ENCODE measurements around the gene ADAM8.
"Not testable (repeated sequence)": the region's sequence is repeated elsewhere in the genome, so short reads cannot be mapped to it uniquely, and the experiment has no call there.

ADAM8 gene

GRCh38 chr10:133231946-133232574 is 44.6 kb downstream of the ADAM8 start:
- Mint-ChIP-seq H3K27ac (no peak overlapping the region), H3K27me3 (peaks cover 68% of the 10 kb centered on the region), H3K36me3 (ENCODE audit: low read depth) (no peaks in the 10 kb centered on the region), H3K4me3 (no peak overlapping the region), H3K9me3 (no peaks in the 10 kb centered on the region), H3K4me1 (ENCODE audit: low read depth) (peaks cover 11% of the 10 kb centered on the region)
- no peak for DNase-seq

GRCh38 chr10:133231244-133231945 is 45.3 kb downstream of the ADAM8 start:
- H3K36me3 Mint-ChIP-seq (ENCODE audit: low read depth), result no peaks in the 10 kb centered on the region
- H3K9me3 Mint-ChIP-seq, result no peaks in the 10 kb centered on the region
- H3K27me3 Mint-ChIP-seq, result peaks cover 75% of the 10 kb centered on the region
- no peak for DNase-seq
- no peak overlapping the region for H3K27ac Mint-ChIP-seq
- H3K4me1 Mint-ChIP-seq (ENCODE audit: low read depth), result peaks cover 17% of the 10 kb centered on the region
- H3K4me3 Mint-ChIP-seq, result peak overlapping the region; percentile 38

GRCh38 chr10:133230387-133231195 is 46.1 kb downstream of the ADAM8 start:
- Mint-ChIP-seq H3K36me3 (ENCODE audit: low read depth) (no peaks in the 10 kb centered on the region), H3K27ac (no peak overlapping the region), H3K9me3 (no peaks in the 10 kb centered on the region), H3K27me3 (peaks cover 78% of the 10 kb centered on the region), H3K4me1 (ENCODE audit: low read depth) (peaks cover 23% of the 10 kb centered on the region), H3K4me3 (no peak overlapping the region)
- DNase-seq, result peak; percentile 50

- Mint-ChIP-seq H3K4me3 (no peak within 1 kb of the TSS), H3K27me3 (peaks cover 78% of the 10 kb centered on the region), H3K27ac (no peak within 1 kb of the TSS), H3K9me3 (no peaks in the 10 kb centered on the region), H3K4me1 (ENCODE audit: low read depth) (peaks cover 26% of the 10 kb centered on the region), H3K36me3 (ENCODE audit: low read depth) (no peaks in the 10 kb centered on the region)
- no peak for DNase-seq
Measured at GRCh38 chr10:133230044-133230361, 46.7 kb downstream of the ADAM8 start, which contains the start of gene UTF1. Gene UTF1, plus strand, starts transcription at chr10:133230217. Its CDS starts 72 bp downstream, at chr10:133230289.

GRCh38 chr10:133229265-133230043 is 47.2 kb downstream of the ADAM8 start:
- peaks cover 75% of the 10 kb centered on the region for H3K27me3 Mint-ChIP-seq
- H3K4me3 Mint-ChIP-seq, result no peak overlapping the region
- H3K36me3 Mint-ChIP-seq (ENCODE audit: low read depth), result no peaks in the 10 kb centered on the region
- H3K27ac Mint-ChIP-seq, result no peak overlapping the region
- DNase-seq, result no peak
- peaks cover 23% of the 10 kb centered on the region for H3K4me1 Mint-ChIP-seq (ENCODE audit: low read depth)
- no peaks in the 10 kb centered on the region for H3K9me3 Mint-ChIP-seq

GRCh38 chr10:133227256-133227655 is 49.4 kb downstream of the ADAM8 start:
- Mint-ChIP-seq H3K36me3 (ENCODE audit: low read depth) (no peaks in the 10 kb centered on the region), H3K4me3 (no peak overlapping the region), H3K27me3 (peaks cover 53% of the 10 kb centered on the region), H3K27ac (no peak overlapping the region), H3K4me1 (ENCODE audit: low read depth) (peaks cover 23% of the 10 kb centered on the region), H3K9me3 (no peaks in the 10 kb centered on the region)
- DNase-seq, result no peak

- DNase-seq, result no peak
- Mint-ChIP-seq H3K27me3 (peaks cover 46% of the 10 kb centered on the region), H3K4me3 (no peak overlapping the region), H3K4me1 (ENCODE audit: low read depth) (peaks cover 21% of the 10 kb centered on the region), H3K27ac (no peak overlapping the region), H3K36me3 (ENCODE audit: low read depth) (no peaks in the 10 kb centered on the region), H3K9me3 (no peaks in the 10 kb centered on the region)
Measured at GRCh38 chr10:133226251-133226808, 50.3 kb downstream of the ADAM8 start.

GRCh38 chr10:133225707-133226191 is 50.9 kb downstream of the ADAM8 start:
- Mint-ChIP-seq H3K27ac (no peak overlapping the region), H3K4me3 (no peak overlapping the region)
- DNase-seq, result no peak

GRCh38 chr10:133224756-133225372 is 51.8 kb downstream of the ADAM8 start:
- no peak for DNase-seq
- peaks cover 47% of the 10 kb centered on the region for H3K27me3 Mint-ChIP-seq
- H3K27ac Mint-ChIP-seq, result no peak overlapping the region
- peaks cover 21% of the 10 kb centered on the region for H3K4me1 Mint-ChIP-seq (ENCODE audit: low read depth)
- no peak overlapping the region for H3K4me3 Mint-ChIP-seq
- H3K9me3 Mint-ChIP-seq, result no peaks in the 10 kb centered on the region
- H3K36me3 Mint-ChIP-seq (ENCODE audit: low read depth), result no peaks in the 10 kb centered on the region

More at GRCh38 chr10:133225707-133226191, 50.9 kb downstream of the ADAM8 start:
- Mint-ChIP-seq H3K36me3 (ENCODE audit: low read depth) (no peaks in the 10 kb centered on the region), H3K27me3 (peaks cover 48% of the 10 kb centered on the region), H3K9me3 (no peaks in the 10 kb centered on the region), H3K4me1 (ENCODE audit: low read depth) (peaks cover 21% of the 10 kb centered on the region)

- Mint-ChIP-seq H3K27ac (no peak overlapping the region), H3K4me3 (no peak overlapping the region), H3K27me3 (peaks cover 47% of the 10 kb centered on the region), H3K9me3 (no peaks in the 10 kb centered on the region), H3K36me3 (ENCODE audit: low read depth) (no peaks in the 10 kb centered on the region), H3K4me1 (ENCODE audit: low read depth) (peaks cover 19% of the 10 kb centered on the region)
- no peak for DNase-seq
Measured at GRCh38 chr10:133224076-133224475, 52.6 kb downstream of the ADAM8 start.

GRCh38 chr10:133221756-133222155 is 54.9 kb downstream of the ADAM8 start:
- not testable (repeated sequence) for DNase-seq; H3K4me3 Mint-ChIP-seq; H3K36me3 Mint-ChIP-seq (ENCODE audit: low read depth); H3K27ac Mint-ChIP-seq; H3K9me3 Mint-ChIP-seq
- Mint-ChIP-seq H3K4me1 (ENCODE audit: low read depth) (peaks cover 16% of the 10 kb centered on the region), H3K27me3 (peaks cover 31% of the 10 kb centered on the region)

- H3K4me1 Mint-ChIP-seq (ENCODE audit: low read depth), result peaks cover 12% of the 10 kb centered on the region
- no peak overlapping the region for H3K27ac Mint-ChIP-seq
- peaks cover 27% of the 10 kb centered on the region for H3K27me3 Mint-ChIP-seq
- no peaks in the 10 kb centered on the region for H3K36me3 Mint-ChIP-seq (ENCODE audit: low read depth)
- H3K4me3 Mint-ChIP-seq, result no peak overlapping the region
- H3K9me3 Mint-ChIP-seq, result no peaks in the 10 kb centered on the region
- no peak for DNase-seq
Measured at GRCh38 chr10:133221331-133221730, 55.3 kb downstream of the ADAM8 start.

GRCh38 chr10:133219782-133220181 is 56.9 kb downstream of the ADAM8 start:
- H3K36me3 Mint-ChIP-seq (ENCODE audit: low read depth), result no peaks in the 10 kb centered on the region
- H3K27ac Mint-ChIP-seq, result no peak overlapping the region
- no peak for DNase-seq
- H3K4me1 Mint-ChIP-seq (ENCODE audit: low read depth), result no peaks in the 10 kb centered on the region
- H3K4me3 Mint-ChIP-seq, result no peak overlapping the region
- no peaks in the 10 kb centered on the region for H3K9me3 Mint-ChIP-seq
- H3K27me3 Mint-ChIP-seq, result peaks cover 18% of the 10 kb centered on the region
